Stimulated activated CD4-positive, alpha-beta T cell treated with anti-CD3 and anti-CD28 coated beads, Interleukin-1b, Interleukin-23, amount 100 ng/mL, for 24 hours (primary cell): ENCODE measurements around the gene ALDH9A1.
"Not testable (repeated sequence)": the region's sequence is repeated elsewhere in the genome, so short reads cannot be mapped to it uniquely, and the experiment has no call there.

Experiments used
- DNase-seq, 4 experiments: peaks; one replicate each; pipeline ENCODE4 v3.0.0-alpha.2; 2020; ENCODE audit warnings: low read depth in 4 of 4, low spot score in 1 of 4

The ALDH9A1 gene

GRCh38 chr1:165688046-165688445 lies 10.3 kb downstream of the ALDH9A1 start:
- DNase-seq: no peak

GRCh38 chr1:165686971-165687433 lies 11.4 kb downstream of the ALDH9A1 start:
- no peak for DNase-seq

GRCh38 chr1:165686121-165686970 lies 12.0 kb downstream of the ALDH9A1 start:
- DNase-seq: no peak

GRCh38 chr1:165683848-165684485 lies 14.4 kb downstream of the ALDH9A1 start:
- no peak for DNase-seq

- DNase-seq: not testable (repeated sequence)
Observed at GRCh38 chr1:165680773-165681172, 17.6 kb downstream of the ALDH9A1 start.

GRCh38 chr1:165680303-165680702 lies 18.1 kb downstream of the ALDH9A1 start:
- DNase-seq: no peak

- DNase-seq: no peak
Observed at GRCh38 chr1:165679282-165680036, 18.9 kb downstream of the ALDH9A1 start.

GRCh38 chr1:165678509-165678908 lies 19.9 kb downstream of the ALDH9A1 start:
- no peak for DNase-seq

- no peak for DNase-seq
Observed at GRCh38 chr1:165675794-165676193, 22.6 kb downstream of the ALDH9A1 start.

GRCh38 chr1:165674599-165674998 lies 23.8 kb downstream of the ALDH9A1 start:
- DNase-seq: no peak

GRCh38 chr1:165671526-165671925 lies 26.8 kb downstream of the ALDH9A1 start:
- DNase-seq: no peak

GRCh38 chr1:165668184-165668583 lies 30.2 kb downstream of the ALDH9A1 start:
- DNase-seq: no peak

- DNase-seq: no peak
Observed at GRCh38 chr1:165666152-165666825, 32.1 kb downstream of the ALDH9A1 start.

GRCh38 chr1:165662186-165662585 lies 36.2 kb downstream of the ALDH9A1 start:
- no peak for DNase-seq

GRCh38 chr1:165661703-165662102 lies 36.7 kb downstream of the ALDH9A1 start:
- no peak for DNase-seq

- DNase-seq: no peak
Observed at GRCh38 chr1:165659581-165659895, 38.8 kb downstream of the ALDH9A1 start.

- not testable (repeated sequence) for DNase-seq
Observed at GRCh38 chr1:165658766-165659580, 39.4 kb downstream of the ALDH9A1 start.

GRCh38 chr1:165650981-165651625 lies 47.3 kb downstream of the ALDH9A1 start:
- no peak for DNase-seq

- DNase-seq: no peak
Observed at GRCh38 chr1:165648919-165649572, 49.3 kb downstream of the ALDH9A1 start.
